Parathyroid adenoma (tissue), 2 donors: ENCODE data around the gene BORCS5.

Experiments
- H2AFZ ChIP-seq: fragments of 300-600 bp; sonication (generic); one replicate; pipeline ENCODE4 v1.7.0; 2017; ENCODE audit warnings: antibody characterized with exemption, mild to moderate bottlenecking
- H3K27ac ChIP-seq: fragments of 300-600 bp; sonication (generic); one replicate; pipeline ENCODE4 v1.7.0; 2017
- H3K27me3 ChIP-seq: fragments of 300-600 bp; sonication (generic); one replicate; pipeline ENCODE4 v1.7.0; 2017; ENCODE audit warnings: low read length; ENCODE audit not compliant: control insufficient read depth, insufficient read depth
- H3K36me3 ChIP-seq: fragments of 300-600 bp; sonication (generic); one replicate; pipeline ENCODE4 v1.7.0; 2017; ENCODE audit warnings: low read length; ENCODE audit not compliant: control insufficient read depth, insufficient read depth
- H3K4me1 ChIP-seq: fragments of 300-600 bp; sonication (generic); one replicate; pipeline ENCODE4 v1.7.0; 2017; ENCODE audit warnings: control low read depth
- H3K4me2 ChIP-seq: fragments of 300-600 bp; sonication (generic); one replicate; pipeline ENCODE4 v1.7.0; 2017; ENCODE audit warnings: low read length
- H3K4me3 ChIP-seq: fragments of 300-600 bp; sonication (generic); one replicate; pipeline ENCODE4 v1.7.0; 2017; ENCODE audit warnings: low read depth, low read length
- H3K79me2 ChIP-seq: fragments of 300-600 bp; sonication (generic); one replicate; pipeline ENCODE4 v1.7.0; 2017; ENCODE audit warnings: control low read depth
- H3K9ac ChIP-seq: fragments of 300-600 bp; sonication (generic); one replicate; pipeline ENCODE4 v1.7.0; 2017; ENCODE audit warnings: mild to moderate bottlenecking
- H3K9me3 ChIP-seq: fragments of 300-600 bp; sonication (generic); one replicate; pipeline ENCODE4 v1.7.0; 2017; ENCODE audit warnings: low read length; ENCODE audit not compliant: control insufficient read depth
- TF ChIP-seq, protein P1 (sequence below): fragments of 300-600 bp; sonication (generic); IDR thresholded peaks from one replicate; pipeline ENCODE4 v1.7.0; 2017; ENCODE audit warnings: antibody characterized with exemption, mild to moderate bottlenecking
- donor health status: primary hyperparathyroidism.

The BORCS5 gene

GRCh38 chr12:12433203-12433731, 76.4 kb downstream of the BORCS5 start:
- H3K4me2 ChIP-seq = no peak overlapping the region
- H2AFZ ChIP-seq = no peak overlapping the region
- no peaks in the 10 kb centered on the region for H3K36me3 ChIP-seq
- H3K9me3 ChIP-seq = no peaks in the 10 kb centered on the region
- no peaks in the 10 kb centered on the region for H3K4me1 ChIP-seq
- H3K27me3 ChIP-seq = no peaks in the 10 kb centered on the region
- H3K79me2 ChIP-seq = peaks cover 6% of the 10 kb centered on the region
- H3K9ac ChIP-seq = no peak overlapping the region
- TF ChIP-seq, protein P1, sequence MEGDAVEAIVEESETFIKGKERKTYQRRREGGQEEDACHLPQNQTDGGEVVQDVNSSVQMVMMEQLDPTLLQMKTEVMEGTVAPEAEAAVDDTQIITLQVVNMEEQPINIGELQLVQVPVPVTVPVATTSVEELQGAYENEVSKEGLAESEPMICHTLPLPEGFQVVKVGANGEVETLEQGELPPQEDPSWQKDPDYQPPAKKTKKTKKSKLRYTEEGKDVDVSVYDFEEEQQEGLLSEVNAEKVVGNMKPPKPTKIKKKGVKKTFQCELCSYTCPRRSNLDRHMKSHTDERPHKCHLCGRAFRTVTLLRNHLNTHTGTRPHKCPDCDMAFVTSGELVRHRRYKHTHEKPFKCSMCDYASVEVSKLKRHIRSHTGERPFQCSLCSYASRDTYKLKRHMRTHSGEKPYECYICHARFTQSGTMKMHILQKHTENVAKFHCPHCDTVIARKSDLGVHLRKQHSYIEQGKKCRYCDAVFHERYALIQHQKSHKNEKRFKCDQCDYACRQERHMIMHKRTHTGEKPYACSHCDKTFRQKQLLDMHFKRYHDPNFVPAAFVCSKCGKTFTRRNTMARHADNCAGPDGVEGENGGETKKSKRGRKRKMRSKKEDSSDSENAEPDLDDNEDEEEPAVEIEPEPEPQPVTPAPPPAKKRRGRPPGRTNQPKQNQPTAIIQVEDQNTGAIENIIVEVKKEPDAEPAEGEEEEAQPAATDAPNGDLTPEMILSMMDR = no peak
- H3K27ac ChIP-seq = no peak overlapping the region
- no peak overlapping the region for H3K4me3 ChIP-seq

- no peaks in the 10 kb centered on the region for H3K4me1 ChIP-seq
- no peak overlapping the region for H3K4me3 ChIP-seq
- no peak overlapping the region for H3K9ac ChIP-seq
- no peak overlapping the region for H2AFZ ChIP-seq
- no peaks in the 10 kb centered on the region for H3K36me3 ChIP-seq
- no peaks in the 10 kb centered on the region for H3K27me3 ChIP-seq
- no peak overlapping the region for H3K4me2 ChIP-seq
- no peaks in the 10 kb centered on the region for H3K9me3 ChIP-seq
- TF ChIP-seq, protein P1 = no peak
- H3K27ac ChIP-seq = no peak overlapping the region
- peaks cover 8% of the 10 kb centered on the region for H3K79me2 ChIP-seq
Observed at GRCh38 chr12:12436831-12437345, 80.0 kb downstream of the BORCS5 start.

DNA sequence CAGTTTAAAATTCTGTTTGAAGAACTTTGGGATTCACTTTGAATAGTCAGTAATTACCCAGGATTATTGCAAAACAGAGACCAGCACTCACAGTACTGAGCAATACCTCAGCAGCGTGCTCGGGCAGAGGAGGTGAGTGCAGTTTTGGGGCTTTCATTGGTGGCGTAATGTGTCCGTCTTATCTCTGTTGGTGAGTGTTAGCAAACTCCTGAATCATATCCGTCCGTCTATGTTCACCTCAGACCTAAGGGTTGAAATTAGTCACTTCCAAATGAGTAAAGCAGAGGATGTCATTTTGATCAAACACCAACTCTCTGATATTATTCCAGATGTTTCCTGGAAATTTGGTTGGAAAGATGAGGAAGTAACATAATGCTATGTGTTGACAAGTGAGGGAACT, 82.8 kb downstream of the BORCS5 start:
- TF ChIP-seq, protein P1 = no peak
- Histone ChIP-seq H3K4me2 (no peak overlapping the region), H3K4me1 (no peaks in the 10 kb centered on the region), H3K4me3 (no peak overlapping the region), H3K27ac (no peak overlapping the region), H3K79me2 (peaks cover 8% of the 10 kb centered on the region), H3K36me3 (no peaks in the 10 kb centered on the region), H3K9me3 (no peaks in the 10 kb centered on the region), H3K9ac (no peak overlapping the region), H2AFZ (no peak overlapping the region), H3K27me3 (no peaks in the 10 kb centered on the region)

DNA sequence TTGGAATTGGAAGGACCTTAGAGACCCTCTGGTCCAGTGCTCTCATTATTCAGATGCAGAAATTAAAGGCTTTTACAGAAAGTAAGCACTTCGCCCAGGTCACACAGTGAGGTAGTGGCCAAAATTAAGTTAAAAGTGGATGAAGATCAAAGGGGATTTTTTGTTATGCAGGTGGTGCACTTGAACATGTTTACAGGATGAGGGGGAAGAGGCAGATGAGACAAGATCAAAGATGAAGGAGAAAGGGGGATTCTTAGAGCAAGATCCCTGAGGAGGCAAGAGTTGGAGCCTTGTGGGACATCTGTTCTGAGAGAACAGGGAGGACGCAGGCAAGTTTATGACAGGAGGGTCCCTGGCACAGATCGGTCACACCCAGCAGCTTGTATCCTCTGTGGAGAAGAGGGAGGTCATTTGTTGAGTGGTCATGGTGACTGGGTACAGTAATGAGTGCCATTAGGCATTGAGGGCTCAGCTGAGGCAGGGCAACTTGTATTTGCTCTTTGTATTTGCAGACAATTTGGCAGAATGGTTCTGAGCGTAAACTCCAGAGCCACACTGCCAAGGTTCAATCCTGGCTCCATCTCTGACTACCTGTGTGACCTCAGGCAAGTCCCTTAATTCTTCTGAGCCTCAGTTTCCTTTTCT, 84.0 kb downstream of the BORCS5 start:
- no peak overlapping the region for H3K9ac ChIP-seq
- H3K4me1 ChIP-seq = no peaks in the 10 kb centered on the region
- H3K27me3 ChIP-seq = no peaks in the 10 kb centered on the region
- no peak overlapping the region for H2AFZ ChIP-seq
- H3K36me3 ChIP-seq = no peaks in the 10 kb centered on the region
- H3K79me2 ChIP-seq = peaks cover 11% of the 10 kb centered on the region
- no peaks in the 10 kb centered on the region for H3K9me3 ChIP-seq
- no peak overlapping the region for H3K27ac ChIP-seq
- TF ChIP-seq, protein P1 = no peak
- no peak overlapping the region for H3K4me2 ChIP-seq
- no peak overlapping the region for H3K4me3 ChIP-seq

GRCh38 chr12:12441429-12441807, 84.5 kb downstream of the BORCS5 start:
- no peaks in the 10 kb centered on the region for H3K9me3 ChIP-seq
- H3K4me2 ChIP-seq = no peak overlapping the region
- H3K4me3 ChIP-seq = no peak overlapping the region
- no peak overlapping the region for H2AFZ ChIP-seq
- TF ChIP-seq, protein P1 = no peak
- H3K9ac ChIP-seq = no peak overlapping the region
- H3K36me3 ChIP-seq = no peaks in the 10 kb centered on the region
- H3K4me1 ChIP-seq = no peaks in the 10 kb centered on the region
- H3K27me3 ChIP-seq = no peaks in the 10 kb centered on the region
- no peak overlapping the region for H3K27ac ChIP-seq
- peaks cover 11% of the 10 kb centered on the region for H3K79me2 ChIP-seq
